ENCODE data around the gene NT5M.

NT5M gene

DNA sequence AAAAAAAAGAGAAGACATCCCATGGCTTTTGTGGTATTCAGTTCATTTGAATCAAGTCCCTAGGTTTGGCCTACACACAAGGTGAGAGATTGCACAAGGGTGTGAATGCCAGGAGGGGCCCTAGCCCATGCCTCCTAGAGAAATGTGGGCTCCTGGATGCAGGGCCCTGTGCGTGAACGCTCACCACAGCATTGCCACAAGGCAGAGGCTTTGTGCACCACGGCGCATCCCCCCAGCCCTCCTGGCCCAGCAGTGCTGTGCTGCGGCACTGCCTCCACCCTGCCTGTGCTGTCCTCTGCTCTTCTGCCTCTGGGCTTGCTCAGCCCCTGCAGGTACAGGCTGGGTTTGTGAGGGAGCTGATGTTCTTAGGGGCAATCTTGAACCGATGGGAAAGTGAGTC is 92.7 kb downstream of the NT5M start:
- no peak for DNase-seq
